ENCODE results near the gene FBXL4. TPM values are rescaled to one million over a fixed set of nuclear protein-coding genes. Genes with fewer than 3 reads are reported as not detected.
A peak's percentile ranks its signal among the peaks of the same experiment; 100 is the strongest.

Gene FBXL4
- polyA plus RNA-seq, 1 of the 3 experiments (the other 2 are of a cell fraction) = 8.1 TPM

DNA sequence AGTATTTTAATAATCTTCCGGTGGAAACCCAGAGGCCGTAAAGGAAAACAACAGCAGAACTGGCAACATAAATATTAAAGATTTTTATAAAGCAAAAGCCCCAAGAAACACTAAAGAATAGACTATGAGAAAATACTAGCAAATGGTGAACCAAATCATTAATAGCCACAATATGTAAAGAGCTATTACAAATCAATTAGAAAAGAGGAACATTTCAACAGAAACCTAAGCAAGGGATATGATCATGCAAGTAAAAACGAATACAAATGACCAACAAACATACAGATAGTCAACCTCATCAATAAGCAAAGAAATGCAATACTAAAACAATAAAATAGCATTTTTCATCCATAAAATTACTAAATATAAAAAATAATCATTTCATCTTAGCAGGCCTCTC is 3.6 kb downstream of the FBXL4 start:
- Histone ChIP-seq H3K36me3 (replicated peaks in 1 of 2; ENCODE audit: control insufficient read depth in 1 of 2, insufficient read depth in 2 of 2, low read length in 1 of 2) (peaks cover 0 to 11% of the 10 kb centered on the region in 2 experiments), H3K27ac (ENCODE audit: low read depth in 2 of 2, low read length in 1 of 2) (no peak overlapping the region), H3K4me2 (no peak overlapping the region), H3K4me1 (ENCODE audit: control insufficient read depth in 1 of 2, insufficient read depth in 2 of 2, low read depth in 1 of 2, low read length in 1 of 2) (peaks cover 10 to 14% of the 10 kb centered on the region in 2 experiments; a peak in 3 of 4 replicates), H3K9ac (no peak overlapping the region), H4K20me1 (ENCODE audit: insufficient read depth) (peaks cover 24% of the 10 kb centered on the region; the same call in 1 of the 2 replicates), H3K4me3 (ENCODE audit: low read depth in 2 of 2, low read length in 1 of 2) (no peak overlapping the region), H3K79me2 (ENCODE audit: insufficient read depth) (peaks cover 82% of the 10 kb centered on the region), H3F3A (replicated peaks; ENCODE audit: insufficient read depth) (peaks cover 28% of the 10 kb centered on the region), H3K9me3 (0 out of 2 replicates have a peak, but pooled peaks cover 6% of the 10 kb centered on the region), H2AFZ (ENCODE audit: low read depth) (no peak overlapping the region), H3K9me2 (no peaks in the 10 kb centered on the region), H3K27me3 (ENCODE audit: insufficient read depth) (no peaks in the 10 kb centered on the region)
- TF ChIP-seq MXI1 (IDR thresholded peaks at IDR 0.05; ENCODE audit: low read depth, low read length) (no peak), MEF2A (IDR thresholded peaks at IDR 0.05; ENCODE audit: borderline replicate concordance, low read depth) (no peak), JUND (IDR thresholded peaks at IDR 0.05) (no peak), YY1 (IDR thresholded peaks at IDR 0.05; ENCODE audit: low read depth) (no peak), RCOR1 (IDR thresholded peaks at IDR 0.05; ENCODE audit: low read length) (no peak), NFIC (IDR thresholded peaks at IDR 0.05; ENCODE audit: borderline replicate concordance) (no peak), RFX5 (IDR thresholded peaks at IDR 0.05; ENCODE audit: low read length) (no peak), SIN3A (IDR thresholded peaks at IDR 0.05; ENCODE audit: borderline replicate concordance, low read depth, low read length) (no peak), POLR2AphosphoS5 (IDR thresholded peaks at IDR 0.05; ENCODE audit: low read depth, low read length) (no peak)
- WGBS (ENCODE audit: low lambda C conversion rate) = 85% methylated on average over 3 of the region's 3 CpGs
- ChIA-PET POLR2A (no interaction called here), CTCF (no interaction called here)
- DNase-seq = no peak

DNA sequence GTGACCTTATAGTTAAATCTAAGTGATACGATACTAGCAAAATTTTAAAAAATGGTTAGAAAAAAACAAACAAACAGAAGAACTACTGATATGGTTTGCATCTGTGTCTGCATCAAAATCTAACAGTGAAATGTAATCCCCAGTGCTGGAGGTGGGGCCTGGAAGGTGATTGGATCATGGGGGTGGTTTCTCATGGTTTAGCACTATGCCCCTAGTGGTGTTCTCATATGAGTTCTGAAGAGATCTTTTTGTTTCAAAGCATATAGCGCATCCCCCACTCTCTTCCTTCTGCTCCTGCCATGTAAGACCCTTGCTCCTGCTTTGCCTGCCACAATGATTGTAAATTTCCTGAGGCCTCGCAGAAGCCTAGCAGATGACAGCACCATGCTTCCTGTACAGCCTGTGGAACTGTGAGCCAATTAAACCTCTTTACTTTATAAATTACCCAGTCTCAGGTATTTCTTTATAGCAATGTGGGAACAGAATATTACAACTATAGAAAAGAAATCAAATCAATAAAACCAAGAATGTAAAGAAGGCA is 5.4 kb downstream of the FBXL4 start:
- H3K9ac ChIP-seq = no peak overlapping the region
- H3K27ac ChIP-seq (ENCODE audit: low read depth in 2 of 2, low read length in 1 of 2) = no peak overlapping the region
- CTCF ChIA-PET = no interaction called here
- H3K4me1 ChIP-seq (ENCODE audit: control insufficient read depth in 1 of 2, insufficient read depth in 2 of 2, low read depth in 1 of 2, low read length in 1 of 2) = peaks cover 7 to 14% of the 10 kb centered on the region in 2 experiments; a peak in 3 of 4 replicates
- WGBS (ENCODE audit: low lambda C conversion rate) = 100% methylated on average over 3 of the region's 3 CpGs
- H3K9me3 ChIP-seq = 0 out of 2 replicates have a peak, but pooled peaks cover 6% of the 10 kb centered on the region
- H3F3A ChIP-seq (replicated peaks; ENCODE audit: insufficient read depth) = peaks cover 28% of the 10 kb centered on the region
- H3K27me3 ChIP-seq (ENCODE audit: insufficient read depth) = no peaks in the 10 kb centered on the region
- POLR2A ChIA-PET = no interaction called here
- no peak overlapping the region for H3K4me2 ChIP-seq
- H3K36me3 ChIP-seq (replicated peaks in 1 of 2; ENCODE audit: control insufficient read depth in 1 of 2, insufficient read depth in 2 of 2, low read length in 1 of 2) = peaks cover 0 to 12% of the 10 kb centered on the region in 2 experiments
- H2AFZ ChIP-seq (ENCODE audit: low read depth) = no peak overlapping the region
- no peaks in the 10 kb centered on the region for H3K9me2 ChIP-seq
- H4K20me1 ChIP-seq (ENCODE audit: insufficient read depth) = peaks cover 24% of the 10 kb centered on the region; the same call in 1 of the 2 replicates
- TF ChIP-seq, protein P1, sequence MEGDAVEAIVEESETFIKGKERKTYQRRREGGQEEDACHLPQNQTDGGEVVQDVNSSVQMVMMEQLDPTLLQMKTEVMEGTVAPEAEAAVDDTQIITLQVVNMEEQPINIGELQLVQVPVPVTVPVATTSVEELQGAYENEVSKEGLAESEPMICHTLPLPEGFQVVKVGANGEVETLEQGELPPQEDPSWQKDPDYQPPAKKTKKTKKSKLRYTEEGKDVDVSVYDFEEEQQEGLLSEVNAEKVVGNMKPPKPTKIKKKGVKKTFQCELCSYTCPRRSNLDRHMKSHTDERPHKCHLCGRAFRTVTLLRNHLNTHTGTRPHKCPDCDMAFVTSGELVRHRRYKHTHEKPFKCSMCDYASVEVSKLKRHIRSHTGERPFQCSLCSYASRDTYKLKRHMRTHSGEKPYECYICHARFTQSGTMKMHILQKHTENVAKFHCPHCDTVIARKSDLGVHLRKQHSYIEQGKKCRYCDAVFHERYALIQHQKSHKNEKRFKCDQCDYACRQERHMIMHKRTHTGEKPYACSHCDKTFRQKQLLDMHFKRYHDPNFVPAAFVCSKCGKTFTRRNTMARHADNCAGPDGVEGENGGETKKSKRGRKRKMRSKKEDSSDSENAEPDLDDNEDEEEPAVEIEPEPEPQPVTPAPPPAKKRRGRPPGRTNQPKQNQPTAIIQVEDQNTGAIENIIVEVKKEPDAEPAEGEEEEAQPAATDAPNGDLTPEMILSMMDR (IDR thresholded peaks at IDR 0.05) = peak; percentile 15; the same call in 1 of the 2 replicates
- TF ChIP-seq, protein P2, sequence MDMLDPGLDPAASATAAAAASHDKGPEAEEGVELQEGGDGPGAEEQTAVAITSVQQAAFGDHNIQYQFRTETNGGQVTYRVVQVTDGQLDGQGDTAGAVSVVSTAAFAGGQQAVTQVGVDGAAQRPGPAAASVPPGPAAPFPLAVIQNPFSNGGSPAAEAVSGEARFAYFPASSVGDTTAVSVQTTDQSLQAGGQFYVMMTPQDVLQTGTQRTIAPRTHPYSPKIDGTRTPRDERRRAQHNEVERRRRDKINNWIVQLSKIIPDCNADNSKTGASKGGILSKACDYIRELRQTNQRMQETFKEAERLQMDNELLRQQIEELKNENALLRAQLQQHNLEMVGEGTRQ (IDR thresholded peaks at IDR 0.05; ENCODE audit: borderline replicate concordance, low read depth, low read length) = no peak
- no peak for TF ChIP-seq RAD21 (IDR thresholded peaks at IDR 0.05; ENCODE audit: low read length)
- H3K79me2 ChIP-seq (ENCODE audit: insufficient read depth) = peaks cover 96% of the 10 kb centered on the region
- no peak for DNase-seq
- H3K4me3 ChIP-seq (ENCODE audit: low read depth in 2 of 2, low read length in 1 of 2) = no peak overlapping the region
